AML-193 (cell line): ENCODE measurements around the gene MELTF.
A peak's percentile ranks its signal among the peaks of the same experiment; 100 is the strongest.

Experiments
- DNase-seq, 2 experiments: peaks; one replicate each; lab custom pipeline; 2025; lab: John Stamatoyannopoulos, UW

Gene MELTF

GRCh38 chr3:196968233-196969133 lies 61.1 kb downstream of the MELTF start, which contains the start of gene PIGZ:
PIGZ (minus strand) TSS chr3:196968833; CDS start chr3:196952031, 16,802 bp downstream.
- peak; percentile 47 to 48 for DNase-seq

GRCh38 chr3:196967412-196968232 lies 62.0 kb downstream of the MELTF start:
- DNase-seq, result no peak

- DNase-seq, result no peak
Measured at GRCh38 chr3:196966526-196967401, 62.9 kb downstream of the MELTF start.

GRCh38 chr3:196965804-196966173 lies 63.8 kb downstream of the MELTF start:
- no peak for DNase-seq

GRCh38 chr3:196965112-196965803 lies 64.4 kb downstream of the MELTF start:
- no peak for DNase-seq

- DNase-seq, result no peak
Measured at GRCh38 chr3:196963631-196963953, 66.0 kb downstream of the MELTF start.

GRCh38 chr3:196962930-196963630 lies 66.5 kb downstream of the MELTF start:
- DNase-seq, result no peak

- no peak for DNase-seq
Measured at GRCh38 chr3:196962108-196962929, 67.3 kb downstream of the MELTF start.

GRCh38 chr3:196954832-196955231 lies 74.8 kb downstream of the MELTF start:
- no peak for DNase-seq
